Fibroblast of lung (primary cell): ENCODE results near the gene IFRD1.

Experiments used
- EZH2 ChIP-seq: IDR thresholded peaks from 2 replicates; pipeline ENCODE4 v1.5.1; 2012; ENCODE audit warnings: low read length, control low read depth, mild to moderate bottlenecking; ENCODE audit errors: missing control alignments
- TF ChIP-seq, protein P1 (sequence below), 2 donors: IDR thresholded peaks in 1 of 2; conservative IDR thresholded peaks in 1 of 2; 1 replicate in 1 of 2; 2 replicates in 1 of 2; pipeline ENCODE4 v1.5.1; 2011 to 2012; ENCODE audit warnings: low read length in 2 of 2, control low read depth in 1 of 2, inconsistent platforms in 1 of 2, low read depth in 1 of 2, mild to moderate bottlenecking in 1 of 2

DNA sequence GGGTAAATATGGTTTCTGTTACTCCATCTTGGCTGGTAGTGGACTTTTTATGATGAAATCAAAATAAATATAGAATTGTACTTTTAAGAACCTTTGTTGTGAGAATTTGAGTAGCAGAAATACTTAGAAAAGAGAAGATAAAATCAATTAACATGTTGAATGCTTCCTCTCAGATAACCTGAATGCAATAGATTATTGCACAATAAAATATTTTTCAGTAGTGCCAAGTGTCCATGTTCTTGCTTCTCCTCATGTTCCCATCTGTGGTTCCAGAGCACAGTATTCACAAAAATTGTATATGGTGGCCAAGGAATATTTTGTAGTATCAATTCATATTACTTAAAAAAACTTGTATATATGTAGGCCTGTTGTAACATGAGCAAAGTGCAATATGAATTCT, 45.9 kb upstream of the IFRD1 start:
- TF ChIP-seq, protein P1, sequence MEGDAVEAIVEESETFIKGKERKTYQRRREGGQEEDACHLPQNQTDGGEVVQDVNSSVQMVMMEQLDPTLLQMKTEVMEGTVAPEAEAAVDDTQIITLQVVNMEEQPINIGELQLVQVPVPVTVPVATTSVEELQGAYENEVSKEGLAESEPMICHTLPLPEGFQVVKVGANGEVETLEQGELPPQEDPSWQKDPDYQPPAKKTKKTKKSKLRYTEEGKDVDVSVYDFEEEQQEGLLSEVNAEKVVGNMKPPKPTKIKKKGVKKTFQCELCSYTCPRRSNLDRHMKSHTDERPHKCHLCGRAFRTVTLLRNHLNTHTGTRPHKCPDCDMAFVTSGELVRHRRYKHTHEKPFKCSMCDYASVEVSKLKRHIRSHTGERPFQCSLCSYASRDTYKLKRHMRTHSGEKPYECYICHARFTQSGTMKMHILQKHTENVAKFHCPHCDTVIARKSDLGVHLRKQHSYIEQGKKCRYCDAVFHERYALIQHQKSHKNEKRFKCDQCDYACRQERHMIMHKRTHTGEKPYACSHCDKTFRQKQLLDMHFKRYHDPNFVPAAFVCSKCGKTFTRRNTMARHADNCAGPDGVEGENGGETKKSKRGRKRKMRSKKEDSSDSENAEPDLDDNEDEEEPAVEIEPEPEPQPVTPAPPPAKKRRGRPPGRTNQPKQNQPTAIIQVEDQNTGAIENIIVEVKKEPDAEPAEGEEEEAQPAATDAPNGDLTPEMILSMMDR (conservative IDR thresholded peaks at IDR 0.05 in 1 of 2, IDR thresholded peaks at IDR 0.05 in 1 of 2; ENCODE audit: low read depth in 1 of 2, low read length in 2 of 2) = no peak
- TF ChIP-seq EZH2 = no peak
